ENCODE measurements around the gene FAM78A.
"Not testable (repeated sequence)": the region's sequence is repeated elsewhere in the genome, so short reads cannot be mapped to it uniquely, and the experiment has no call there.

GRCh38 chr9:131271016-131271273, 5.4 kb downstream of the FAM78A start:
- not testable (repeated sequence) for TF ChIP-seq EZH2 (IDR thresholded peaks at IDR 0.05; ENCODE audit: low read depth); CTCF (conservative IDR thresholded peaks at IDR 0.05)

Measured in PC-9 (cell line).